A673 (cell line): Measurements from ENCODE around the gene IRAG1. TPM values are rescaled to one million over a fixed set of nuclear protein-coding genes. Genes with fewer than 3 reads are reported as not detected.

Experiments used
- BruUV-seq: library from RNA; stranded (reverse); fragments of 400-500 nt; replicated peaks from 2 replicates; lab custom pipeline; 2021; lab: Mats Ljungman, UMichigan
- CTCF ChIA-PET: fragments of 300-600 bp; sonication (Branson Sonifier 250); formaldehyde crosslinking; loops from one replicate; lab custom pipeline; 2022; ENCODE audit warnings: antibody characterized with exemption; lab: Charles Lee
- POLR2A ChIA-PET: fragments of 300-600 bp; sonication (Branson Sonifier 250); formaldehyde crosslinking; loops from one replicate; lab custom pipeline; 2022; ENCODE audit warnings: antibody characterized with exemption; ENCODE audit not compliant: low non-redundant PET; lab: Charles Lee
- DNase-seq: peaks from one replicate; pipeline ENCODE4 v3.0.0-alpha.2; 2015; ENCODE audit warnings: low spot score
- H3K27ac ChIP-seq: fragments of 200-600 bp; sonication (generic); 2 replicates; pipeline ENCODE4 v1.5.1; 2016; ENCODE audit warnings: mixed run types, low read depth, mild to moderate bottlenecking, mixed read lengths, antibody characterized with exemption, low read length; ENCODE audit not compliant: poor library complexity, severe bottlenecking
- H3K27me3 ChIP-seq: fragments of 200-600 bp; sonication (generic); replicated peaks from 2 replicates; pipeline ENCODE4 v1.6.1; 2017; ENCODE audit warnings: mixed run types, low read depth, mild to moderate bottlenecking, mixed read lengths, antibody characterized with exemption, low read length; ENCODE audit not compliant: insufficient read depth, poor library complexity
- H3K36me3 ChIP-seq: fragments of 200-600 bp; sonication (generic); 2 replicates; pipeline ENCODE4 v1.6.1; 2016; ENCODE audit warnings: mixed run types, mild to moderate bottlenecking, mixed read lengths, antibody characterized with exemption, low read length; ENCODE audit not compliant: insufficient read depth, poor library complexity, severe bottlenecking
- H3K4me1 ChIP-seq: fragments of 200-600 bp; sonication (generic); 2 replicates; pipeline ENCODE4 v1.6.1; 2017; ENCODE audit warnings: mixed run types, mild to moderate bottlenecking, mixed read lengths, antibody characterized with exemption, low read length; ENCODE audit not compliant: insufficient read depth, poor library complexity, severe bottlenecking
- H3K4me3 ChIP-seq: fragments of 200-600 bp; sonication (generic); 2 replicates; pipeline ENCODE4 v1.5.1; 2016; ENCODE audit warnings: low read depth, mixed run types, mild to moderate bottlenecking, mixed read lengths, low read length; ENCODE audit not compliant: poor library complexity, severe bottlenecking
- H3K9me3 ChIP-seq: fragments of 200-600 bp; sonication (generic); 2 replicates; pipeline ENCODE4 v1.6.1; 2016; ENCODE audit warnings: mixed run types, low read depth, mild to moderate bottlenecking, mixed read lengths, antibody characterized with exemption, low read length; ENCODE audit not compliant: poor library complexity, severe bottlenecking
- EZH2 ChIP-seq: fragments of 200-600 bp; sonication (generic); IDR thresholded peaks from 2 replicates; pipeline ENCODE4 v1.6.1; 2017; ENCODE audit warnings: borderline replicate concordance, low read depth, mild to moderate bottlenecking, mixed read lengths, antibody characterized with exemption, low read length; ENCODE audit not compliant: poor library complexity, severe bottlenecking
- intact Hi-C: fragments of 100-400 bp; cut with micrococcal nuclease; formaldehyde crosslinking; loops from one replicate; pipeline ENCODE4 v1.10.0; 2022; ENCODE audit not compliant: unreplicated experiment
- total RNA-seq: library from RNA; stranded (reverse); gene quantifications from 2 replicates; pipeline ENCODE4 v1.2.3, GENCODE V29; 2021
- TF ChIP-seq, protein P1 (sequence below): fragments of 300-800, 200-600 bp; sonication (generic); conservative IDR thresholded peaks from 2 replicates; pipeline ENCODE4 v1.5.1; 2017; ENCODE audit warnings: low read depth, mild to moderate bottlenecking, antibody characterized with exemption, low read length, moderate library complexity, mixed read lengths

IRAG1 gene
- total RNA-seq, 1 experiment from 2014 or later = 0.26 TPM

DNA sequence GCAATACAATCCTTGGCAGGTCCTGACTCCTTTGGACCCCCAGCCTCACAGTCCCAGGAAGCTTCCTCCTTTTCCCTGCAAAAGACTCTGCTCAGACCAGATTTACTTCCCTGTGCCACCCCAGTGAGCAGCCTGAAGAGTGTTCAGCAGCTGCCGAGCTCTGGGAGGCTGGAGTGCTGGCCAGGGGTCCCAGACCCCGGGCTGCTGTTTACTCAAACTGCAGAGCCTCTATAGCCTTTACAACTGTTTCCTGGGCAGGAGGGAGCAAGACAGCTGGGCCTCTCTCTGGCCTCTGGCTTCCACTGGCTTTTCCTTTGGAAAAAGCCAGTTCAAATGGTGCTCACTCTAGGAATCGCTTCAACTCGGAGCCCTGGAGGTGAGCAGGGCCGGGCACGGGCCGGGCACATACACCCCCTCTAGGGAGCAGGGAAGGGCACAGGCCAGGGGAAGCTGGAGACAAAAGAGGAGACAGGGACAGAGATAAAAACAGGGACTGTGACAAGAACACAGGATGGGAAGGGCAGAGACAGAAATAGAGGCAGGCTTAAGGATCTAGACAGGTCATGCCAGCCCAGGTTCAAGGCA, 932 bp downstream of the IRAG1 start:
- DNase-seq = no peak
- POLR2A ChIA-PET = no interaction called here

DNA sequence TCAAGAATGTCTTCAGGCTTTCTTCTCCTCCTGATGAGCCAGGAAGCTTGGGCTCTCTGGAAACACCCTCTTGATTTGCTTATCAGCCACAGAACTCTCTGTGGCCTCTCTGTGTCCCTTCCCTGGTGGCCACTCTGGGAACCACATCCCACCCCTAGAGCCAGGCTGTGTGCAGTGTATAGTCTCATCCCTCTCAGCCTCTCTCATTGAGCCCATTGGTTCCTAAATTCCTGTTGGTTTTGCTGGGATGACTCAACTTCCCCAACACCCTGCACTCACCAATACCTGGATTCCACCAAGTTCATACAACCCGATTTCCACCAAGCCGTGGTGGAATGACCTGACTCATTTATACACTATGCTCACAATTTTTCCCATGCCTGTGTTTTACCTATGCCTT, 5.2 kb downstream of the IRAG1 start:
- no peaks in the 10 kb centered on the region for H3K36me3 ChIP-seq
- TF ChIP-seq, protein P1, sequence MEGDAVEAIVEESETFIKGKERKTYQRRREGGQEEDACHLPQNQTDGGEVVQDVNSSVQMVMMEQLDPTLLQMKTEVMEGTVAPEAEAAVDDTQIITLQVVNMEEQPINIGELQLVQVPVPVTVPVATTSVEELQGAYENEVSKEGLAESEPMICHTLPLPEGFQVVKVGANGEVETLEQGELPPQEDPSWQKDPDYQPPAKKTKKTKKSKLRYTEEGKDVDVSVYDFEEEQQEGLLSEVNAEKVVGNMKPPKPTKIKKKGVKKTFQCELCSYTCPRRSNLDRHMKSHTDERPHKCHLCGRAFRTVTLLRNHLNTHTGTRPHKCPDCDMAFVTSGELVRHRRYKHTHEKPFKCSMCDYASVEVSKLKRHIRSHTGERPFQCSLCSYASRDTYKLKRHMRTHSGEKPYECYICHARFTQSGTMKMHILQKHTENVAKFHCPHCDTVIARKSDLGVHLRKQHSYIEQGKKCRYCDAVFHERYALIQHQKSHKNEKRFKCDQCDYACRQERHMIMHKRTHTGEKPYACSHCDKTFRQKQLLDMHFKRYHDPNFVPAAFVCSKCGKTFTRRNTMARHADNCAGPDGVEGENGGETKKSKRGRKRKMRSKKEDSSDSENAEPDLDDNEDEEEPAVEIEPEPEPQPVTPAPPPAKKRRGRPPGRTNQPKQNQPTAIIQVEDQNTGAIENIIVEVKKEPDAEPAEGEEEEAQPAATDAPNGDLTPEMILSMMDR = peak; percentile 27; the same call in 1 of the 2 replicates
- TF ChIP-seq EZH2 = no peak
- no peaks in the 10 kb centered on the region for H3K4me1 ChIP-seq
- ChIA-PET POLR2A (interaction anchor here (0.6 kb wide), 1 partner anchor 275 kb away, joined by 3 read pairs; no protein-coding TSS in a partner anchor), CTCF (no interaction called here)
- intact Hi-C loops = no loop called here
- H3K27ac ChIP-seq = no peak overlapping the region
- H3K27me3 ChIP-seq = no peaks in the 10 kb centered on the region
- no peaks in the 10 kb centered on the region for H3K9me3 ChIP-seq
- DNase-seq = no peak
- no peak overlapping the region for H3K4me3 ChIP-seq
- BruUV-seq = no TSS peak

More for the DNA sequence above, 932 bp downstream of the IRAG1 start:
- Histone ChIP-seq H3K4me1 (no peaks in the 10 kb centered on the region), H3K27ac (no peak overlapping the region), H3K36me3 (no peaks in the 10 kb centered on the region), H3K27me3 (no peaks in the 10 kb centered on the region), H3K4me3 (no peak overlapping the region), H3K9me3 (no peaks in the 10 kb centered on the region)
- intact Hi-C loops = no loop called here
- BruUV-seq = no TSS peak
- CTCF ChIA-PET = no interaction called here
- TF ChIP-seq EZH2 = no peak
- TF ChIP-seq, protein P1 = no peak

DNA sequence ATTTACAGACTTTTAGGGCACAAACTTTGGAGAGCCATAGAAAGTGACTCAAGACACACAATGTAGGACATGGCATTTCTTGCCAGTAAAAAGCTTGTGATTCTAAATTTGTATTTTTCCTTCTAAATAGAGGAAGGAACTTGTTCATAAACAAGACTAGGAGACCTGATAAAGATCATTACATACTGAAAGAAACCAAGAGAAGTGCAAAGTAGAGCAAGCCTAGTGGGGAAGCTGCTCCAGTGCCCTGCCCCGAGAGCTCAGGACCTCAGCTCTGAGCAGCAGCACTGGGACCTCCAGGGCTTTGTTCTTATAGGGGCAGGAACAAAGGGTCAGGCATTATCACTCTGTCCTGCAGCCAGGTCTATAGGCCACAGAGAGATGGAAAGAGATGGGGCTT, 7.2 kb downstream of the IRAG1 start:
- ChIA-PET CTCF (no interaction called here), POLR2A (no interaction called here)
- H3K4me3 ChIP-seq = no peak overlapping the region
- H3K27me3 ChIP-seq = no peaks in the 10 kb centered on the region
- no TSS peak for BruUV-seq
- no peak for TF ChIP-seq EZH2
- H3K9me3 ChIP-seq = no peaks in the 10 kb centered on the region
- intact Hi-C loops = no loop called here
- no peaks in the 10 kb centered on the region for H3K4me1 ChIP-seq
- no peaks in the 10 kb centered on the region for H3K36me3 ChIP-seq
- H3K27ac ChIP-seq = no peak overlapping the region
- DNase-seq = no peak

DNA sequence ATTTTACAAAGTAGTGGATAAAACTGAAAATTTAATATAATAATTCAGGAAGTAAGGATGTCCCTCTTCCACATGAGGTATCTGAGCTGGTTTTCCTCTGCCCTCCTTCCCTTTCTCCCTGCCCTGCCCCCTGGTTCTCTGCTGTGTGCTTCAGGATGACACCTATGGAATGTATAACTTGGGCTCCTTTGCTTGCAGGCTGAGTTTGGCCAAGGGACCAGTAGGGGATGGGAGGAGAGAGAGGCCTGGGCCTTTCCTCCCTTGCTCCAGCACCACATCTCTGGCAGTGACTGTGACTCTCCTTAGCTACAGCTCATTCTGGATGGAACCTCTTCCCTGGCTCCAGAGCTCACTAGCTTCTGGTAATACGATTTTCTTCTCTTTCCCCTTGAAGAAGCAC, 10.1 kb downstream of the IRAG1 start:
- Histone ChIP-seq H3K4me3 (no peak overlapping the region), H3K27me3 (no peaks in the 10 kb centered on the region), H3K9me3 (no peaks in the 10 kb centered on the region), H3K36me3 (no peaks in the 10 kb centered on the region), H3K4me1 (no peaks in the 10 kb centered on the region), H3K27ac (no peak overlapping the region)
- intact Hi-C loops = no loop called here
- no peak for DNase-seq
- TF ChIP-seq, protein P1 = no peak
- TF ChIP-seq EZH2 = no peak
- no TSS peak for BruUV-seq
- ChIA-PET CTCF (interaction anchor here (0.7 kb wide), 1 partner anchor 355 kb away, joined by 3 read pairs; no protein-coding TSS in a partner anchor), POLR2A (no interaction called here)
